ENCODE measurements around the gene TNRC6B. TPM values are rescaled to one million over a fixed set of nuclear protein-coding genes. Genes with fewer than 3 reads are reported as not detected.
A peak's percentile ranks its signal among the peaks of the same experiment; 100 is the strongest.

The TNRC6B gene
- total and polyA plus RNA-seq, 2 of the 13 experiments (the other 11 are each of a cell fraction or from before 2014, with no cell fraction given): 8.9 to 13.2 TPM

GRCh38 chr22:40156001-40156516, 21.7 kb upstream of the TNRC6B start (continued):
- peak; percentile 74; the same call in 1 of the 2 replicates for TF ChIP-seq AHDC1 (CRISPR knock-in tag; IDR thresholded peaks at IDR 0.05; ENCODE audit: borderline replicate concordance)
- TF ChIP-seq ZNF639 (CRISPR knock-in tag; conservative IDR thresholded peaks at IDR 0.05): no peak
- no peak for TF ChIP-seq PRMT3 (CRISPR knock-in tag; IDR thresholded peaks at IDR 0.05; ENCODE audit: borderline replicate concordance, low read depth)
- TF ChIP-seq XRCC5 (optimal IDR thresholded peaks at IDR 0.05; ENCODE audit: low read length): peak; percentile 65
- no peak for TF ChIP-seq ISL2 (CRISPR knock-in tag; IDR thresholded peaks at IDR 0.05)
- TF ChIP-seq CHCHD3 (CRISPR knock-in tag; IDR thresholded peaks at IDR 0.05): no peak
- TF ChIP-seq ZBTB20 (CRISPR knock-in tag; IDR thresholded peaks at IDR 0.05; ENCODE audit: borderline replicate concordance, low read depth): peak; percentile 95
- no peak; the same call in 1 of the 2 replicates for TF ChIP-seq ZNF878 (CRISPR knock-in tag; IDR thresholded peaks at IDR 0.05)
- TF ChIP-seq GMEB1 (CRISPR knock-in tag; IDR thresholded peaks at IDR 0.05; ENCODE audit: borderline replicate concordance): 0 out of 2 replicates have a peak, but pooled peaks have one; percentile 22
- TF ChIP-seq HHEX (CRISPR knock-in tag; IDR thresholded peaks at IDR 0.05): peak; percentile 93
- peak; percentile 80 for TF ChIP-seq FOXO1 (CRISPR knock-in tag; IDR thresholded peaks at IDR 0.05)
- TF ChIP-seq PTBP1 (IDR thresholded peaks at IDR 0.05; ENCODE audit: low read depth, low read length, poor library complexity, severe bottlenecking): no peak
- peak; percentile 93 for TF ChIP-seq FOXA3 (CRISPR knock-in tag; IDR thresholded peaks at IDR 0.05)
- peak; percentile 50; the same call in 1 of the 2 replicates for TF ChIP-seq ARID4A (CRISPR knock-in tag; IDR thresholded peaks at IDR 0.05; ENCODE audit: borderline replicate concordance)
- TF ChIP-seq TARDBP (CRISPR knock-in tag; IDR thresholded peaks at IDR 0.05): peak; percentile 73
- peak; percentile 34 for TF ChIP-seq PHF5A (CRISPR knock-in tag; IDR thresholded peaks at IDR 0.05; ENCODE audit: low read depth, unreplicated experiment)
- no peak for TF ChIP-seq ZMYM2 (CRISPR knock-in tag; IDR thresholded peaks at IDR 0.05)
